H1 (cell line): ENCODE data around the gene ACTN2. TPM values are rescaled to one million over a fixed set of nuclear protein-coding genes. Genes with fewer than 3 reads are reported as not detected.

Experiments used
- CTCF ChIA-PET: fragments of 300-600 bp; sonication (Branson Sonifier 250); formaldehyde crosslinking; loops from one replicate; lab custom pipeline; 2021; ENCODE audit not compliant: partially characterized antibody; lab: Charles Lee
- POLR2A ChIA-PET: fragments of 300-600 bp; sonication (Branson Sonifier 250); formaldehyde crosslinking; loops from one replicate; lab custom pipeline; 2021; ENCODE audit warnings: inconsistent platforms; ENCODE audit not compliant: partially characterized antibody; lab: Charles Lee
- DNase-seq, 2 experiments: peaks; one replicate each; pipeline versions ENCODE4 v3.0.0 to v3.0.0-alpha.2; 2010 to 2022; ENCODE audit warnings: low spot score in 2 of 2, low read depth in 1 of 2, mixed read lengths in 1 of 2
- FAIRE-seq: peaks from 2 replicates; lab custom pipeline; 2011; peaks lifted over from hg19 to GRCh38; lab: Jason Lieb, UNC
- H2AFZ ChIP-seq: 2 replicates; pipeline ENCODE4 v1.8.1; 2012; ENCODE audit warnings: low read length, inconsistent platforms
- H2AK5ac ChIP-seq: 2 replicates; pipeline ENCODE4 v1.6.1; 2013; ENCODE audit warnings: low read depth, low read length
- H2BK120ac ChIP-seq: replicated peaks from 2 replicates; pipeline ENCODE3; 2013; ENCODE audit warnings: low read depth, low read length, inconsistent platforms
- H2BK12ac ChIP-seq: 2 replicates; pipeline ENCODE4 v1.6.1; 2013; ENCODE audit warnings: low read depth, low read length
- H2BK15ac ChIP-seq: 2 replicates; pipeline ENCODE4 v1.6.1; 2013; ENCODE audit warnings: low read length
- H2BK20ac ChIP-seq: 2 replicates; pipeline ENCODE4 v1.6.1; 2013; ENCODE audit warnings: low read length
- H2BK5ac ChIP-seq: 2 replicates; pipeline ENCODE4 v1.6.1; 2013; ENCODE audit warnings: low read depth, low read length
- H3K14ac ChIP-seq: 2 replicates; pipeline ENCODE4 v1.6.1; 2013; ENCODE audit warnings: inconsistent platforms; ENCODE audit not compliant: insufficient read length
- H3K18ac ChIP-seq: 2 replicates; pipeline ENCODE4 v1.6.1; 2013; ENCODE audit warnings: low read length; ENCODE audit errors: extremely low read depth
- H3K23ac ChIP-seq: 2 replicates; pipeline ENCODE4 v1.6.1; 2013; ENCODE audit warnings: inconsistent platforms; ENCODE audit not compliant: insufficient read length
- H3K23me2 ChIP-seq: 2 replicates; pipeline ENCODE4 v1.6.1; 2013; ENCODE audit warnings: low read depth, low read length
- H3K27ac ChIP-seq: 2 replicates; pipeline ENCODE4 v1.6.1; 2011; ENCODE audit warnings: low read depth, low read length, inconsistent platforms
- H3K27me3 ChIP-seq, 4 experiments: replicated peaks in 1 of 4; 1 replicate in 1 of 4; 2 replicates in 3 of 4; pipeline versions ENCODE4 v1.6.1 to v1.8.1; 2011 to 2013; ENCODE audit warnings: low read length in 3 of 4, mild to moderate bottlenecking in 3 of 4, inconsistent platforms in 2 of 4, mixed read lengths in 2 of 4, moderate library complexity in 1 of 4; ENCODE audit not compliant: control insufficient read depth in 3 of 4, insufficient read depth in 3 of 4; ENCODE audit errors: extremely low read depth in 1 of 4
- H3K36me3 ChIP-seq, 4 experiments: 2 replicates each; pipeline versions ENCODE4 v1.6.1 to v1.8.1; 2011 to 2013; ENCODE audit warnings: mild to moderate bottlenecking in 4 of 4, low read length in 3 of 4, moderate library complexity in 2 of 4, control low read depth in 1 of 4, inconsistent platforms in 1 of 4; ENCODE audit not compliant: insufficient read depth in 4 of 4, control insufficient read depth in 2 of 4
- H3K4ac ChIP-seq: replicated peaks from 2 replicates; pipeline ENCODE3; 2013; ENCODE audit warnings: low read length, low read depth, mixed read lengths, inconsistent platforms; ENCODE audit not compliant: insufficient read length
- H3K4me1 ChIP-seq, 4 experiments: replicated peaks in 1 of 4; 1 replicate in 1 of 4; 2 replicates in 3 of 4; pipeline versions ENCODE4 v1.6.1 to v1.8.1; 2011 to 2013; ENCODE audit warnings: low read length in 3 of 4, inconsistent platforms in 2 of 4, mixed read lengths in 1 of 4; ENCODE audit not compliant: insufficient read depth in 4 of 4, control insufficient read depth in 3 of 4
- H3K4me2 ChIP-seq, 2 experiments: 2 replicates each; pipeline versions ENCODE4 v1.6.1 to v1.8.1; 2011 to 2013; ENCODE audit warnings: low read depth in 2 of 2, low read length in 2 of 2, control low read depth in 1 of 2, inconsistent platforms in 1 of 2, mild to moderate bottlenecking in 1 of 2; ENCODE audit not compliant: insufficient read depth in 1 of 2
- H3K4me3 ChIP-seq, 4 experiments: fragments of 200-600, 300-600 bp in 1 of 4; sonication (generic), shearing (Covaris generic), sonication (Bioruptor Twin) in 1 of 4; 2 replicates each; pipeline versions ENCODE4 v1.5.1 to v1.8.1; 2011 to 2016; ENCODE audit warnings: low read length in 4 of 4, low read depth in 3 of 4, control low read depth in 2 of 4, inconsistent platforms in 2 of 4, mild to moderate bottlenecking in 2 of 4, mixed read lengths in 1 of 4, moderate library complexity in 1 of 4; ENCODE audit not compliant: insufficient read depth in 2 of 4; ENCODE audit errors: extremely low read depth in 1 of 4
- H3K56ac ChIP-seq: replicated peaks from 2 replicates; pipeline ENCODE3; 2013; ENCODE audit warnings: low read depth, mild to moderate bottlenecking, mixed read lengths, low read length, inconsistent platforms; ENCODE audit not compliant: insufficient read length
- H3K79me1 ChIP-seq: 2 replicates; pipeline ENCODE4 v1.6.1; 2013; ENCODE audit warnings: low read depth, low read length, control low read depth
- H3K79me2 ChIP-seq, 2 experiments: 2 replicates each; pipeline versions ENCODE4 v1.6.1 to v1.8.1; 2012 to 2013; ENCODE audit warnings: low read length in 2 of 2, mild to moderate bottlenecking in 2 of 2, inconsistent platforms in 1 of 2; ENCODE audit not compliant: insufficient read depth in 2 of 2, control insufficient read depth in 1 of 2
- H3K9ac ChIP-seq, 4 experiments: replicated peaks in 1 of 4; 1 replicate in 1 of 4; 2 replicates in 3 of 4; pipeline versions ENCODE4 v1.6.1 to v1.8.1; 2011 to 2013; ENCODE audit warnings: low read depth in 3 of 4, low read length in 3 of 4, control low read depth in 2 of 4, mild to moderate bottlenecking in 2 of 4, moderate library complexity in 2 of 4, inconsistent platforms in 1 of 4; ENCODE audit errors: extremely low read depth in 1 of 4
- H3K9me3 ChIP-seq, 2 experiments: 2 replicates each; pipeline versions ENCODE4 v1.6.1 to v1.8.1; 2012 to 2013; ENCODE audit warnings: mild to moderate bottlenecking in 2 of 2, moderate library complexity in 2 of 2, control low read depth in 1 of 2, inconsistent platforms in 1 of 2, low read depth in 1 of 2, low read length in 1 of 2, mixed read lengths in 1 of 2; ENCODE audit not compliant: insufficient read depth in 2 of 2
- H4K20me1 ChIP-seq, 2 experiments: replicated peaks in 1 of 2; 2 replicates each; pipeline versions ENCODE3 to v1.8.1; 2011 to 2013; ENCODE audit warnings: inconsistent platforms in 2 of 2, low read length in 2 of 2, mild to moderate bottlenecking in 1 of 2; ENCODE audit not compliant: insufficient read depth in 2 of 2, control insufficient read depth in 1 of 2
- H4K5ac ChIP-seq: 2 replicates; pipeline ENCODE4 v1.6.1; 2013; ENCODE audit warnings: low read length, low read depth, mixed read lengths, inconsistent platforms; ENCODE audit not compliant: insufficient read length
- H4K8ac ChIP-seq: 2 replicates; pipeline ENCODE4 v1.8.0; 2013; ENCODE audit warnings: mild to moderate bottlenecking, moderate library complexity, low read length, inconsistent platforms; ENCODE audit not compliant: insufficient read depth; ENCODE audit errors: extremely low read depth
- H4K91ac ChIP-seq: replicated peaks from 2 replicates; pipeline ENCODE3; 2013; ENCODE audit warnings: low read length, mixed read lengths, inconsistent platforms; ENCODE audit not compliant: insufficient read length
- BACH1 ChIP-seq: IDR thresholded peaks from 2 replicates; pipeline ENCODE4 v1.6.1; 2012; ENCODE audit warnings: low read length, improper control_type of control experiment
- BCL11A ChIP-seq, 2 experiments: IDR thresholded peaks; one replicate each; pipeline ENCODE4 v1.6.1; 2011; ENCODE audit warnings: low read depth in 2 of 2, low read length in 2 of 2, mild to moderate bottlenecking in 2 of 2
- BRCA1 ChIP-seq: IDR thresholded peaks from 2 replicates; pipeline ENCODE4 v1.6.1; 2012; ENCODE audit warnings: low read depth, low read length, improper control_type of control experiment
- CREB1 ChIP-seq: IDR thresholded peaks from 2 replicates; pipeline ENCODE4 v1.6.1; 2012; ENCODE audit warnings: inconsistent platforms
- FOSL1 ChIP-seq: IDR thresholded peaks from 2 replicates; pipeline ENCODE4 v1.6.1; 2011; ENCODE audit warnings: mild to moderate bottlenecking, low read depth, low read length, moderate library complexity; ENCODE audit not compliant: insufficient read depth
- JUND ChIP-seq: IDR thresholded peaks from 2 replicates; pipeline ENCODE4 v1.6.1; 2011; ENCODE audit warnings: mild to moderate bottlenecking, improper control_type of control experiment, low read length
- POLR2A ChIP-seq, 2 experiments: IDR thresholded peaks; 1 replicate in 1 of 2; 2 replicates in 1 of 2; pipeline ENCODE4 v1.6.1; 2011; ENCODE audit warnings: low read depth in 2 of 2, low read length in 2 of 2, mild to moderate bottlenecking in 2 of 2; ENCODE audit errors: control extremely low read depth in 1 of 2
- SP1 ChIP-seq: IDR thresholded peaks from 2 replicates; pipeline ENCODE4 v1.6.1; 2011; ENCODE audit warnings: low read depth, low read length
- TBP ChIP-seq: IDR thresholded peaks from 2 replicates; pipeline ENCODE4 v1.6.1; 2011; ENCODE audit warnings: low read depth, low read length, improper control_type of control experiment
- TCF12 ChIP-seq: IDR thresholded peaks from 2 replicates; pipeline ENCODE4 v1.6.1; 2011; ENCODE audit warnings: low read depth, mild to moderate bottlenecking, low read length
- TEAD4 ChIP-seq: IDR thresholded peaks from 2 replicates; pipeline ENCODE4 v1.6.1; 2012; ENCODE audit warnings: low read depth, low read length, inconsistent platforms, mixed read lengths
- WGBS, 2 experiments: shearing (Covaris generic) in 1 of 2; methylation state at CpG; one replicate each; pipeline versions ENCODE4 v1.1.6 to v1.1.7; 2013 to 2015; ENCODE audit warnings: low lambda C conversion rate in 2 of 2, mixed read lengths in 2 of 2, inconsistent platforms in 1 of 2, low coverage in 1 of 2, missing lambda C conversion rate in 1 of 2; ENCODE audit not compliant: insufficient replicate concordance in 2 of 2, insufficient coverage in 1 of 2, insufficient read length in 1 of 2; ENCODE audit errors: extremely low coverage in 1 of 2, missing lambda C conversion rate in 1 of 2; 5-methylcytosine and 5-hydroxymethylcytosine counted together
- polyA plus RNA-seq, 7 experiments: library from polyadenylated mRNA; depleted of rRNA in 3 of 7; stranded (reverse) in 5 of 7; unstranded in 2 of 7; fragments of >200 nt in 5 of 7; fragments of 200-250 nt in 2 of 7; gene quantifications; 1 replicate in 5 of 7; 2 replicates in 1 of 7; 4 replicates in 1 of 7; pipeline versions ENCODE4 v1.2.1 to v1.2.3, GENCODE V29; 2011 to 2013; ENCODE audit warnings: missing spikeins in 2 of 7, mixed read lengths in 2 of 7
- total RNA-seq: library from RNA; stranded (reverse); fragmentation: NEBNext Ultra II Directional; extraction: Animal tissue kit (Norgen Biotek cat#: 25700); gene quantifications from 2 replicates; pipeline ENCODE4 v1.2.1, GENCODE V29; 2021
- TF ChIP-seq, protein P1 (sequence below): IDR thresholded peaks from 2 replicates; pipeline ENCODE4 v1.6.1; 2012; ENCODE audit warnings: inconsistent platforms

ACTN2 gene
- total and polyA plus RNA-seq, 2 of the 8 experiments (the other 6 are each of a cell fraction or from before 2014, with no cell fraction given): 1.9 to 4.1 TPM

DNA sequence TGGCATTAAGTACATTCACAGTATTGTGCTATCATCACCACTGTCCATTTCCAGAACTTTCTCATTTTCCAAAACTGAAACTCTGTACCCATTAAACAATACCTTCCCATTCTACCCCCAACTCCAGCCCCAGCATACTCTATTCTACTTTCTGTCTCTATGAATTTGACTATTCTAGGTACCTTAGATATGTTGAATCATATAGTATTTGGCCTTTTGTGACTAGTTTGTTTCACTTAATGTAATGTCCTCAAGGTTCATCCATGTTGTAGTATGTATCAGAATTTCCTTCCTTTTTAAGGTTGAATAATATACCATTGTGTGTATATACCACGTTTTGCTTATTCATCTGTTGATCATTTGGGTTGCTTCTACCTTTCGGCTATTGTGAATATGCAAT, 120.3 kb downstream of the ACTN2 start:
- no peaks in the 10 kb centered on the region for H3K4me1 ChIP-seq
- 78% methylated on average over 2 of the region's 2 CpGs; no CpG with 5 or more reads in 1 of the 2 experiments for WGBS, 2 experiments
- H3K18ac ChIP-seq: no peak overlapping the region
- H4K8ac ChIP-seq: no peak overlapping the region
- peaks cover 2 to 4% of the 10 kb centered on the region in 2 experiments for H4K20me1 ChIP-seq
- H3K27me3 ChIP-seq: no peaks in the 10 kb centered on the region
- no peak overlapping the region for H4K5ac ChIP-seq
- H2BK15ac ChIP-seq: no peak overlapping the region
- H3K4me2 ChIP-seq: no peak overlapping the region
- DNase-seq (no peak), FAIRE-seq (no peak)
- no peaks in the 10 kb centered on the region for H3K9me3 ChIP-seq
- no peak overlapping the region for H3K9ac ChIP-seq
- no peak overlapping the region for H3K4ac ChIP-seq
- no peak overlapping the region for H2BK5ac ChIP-seq
- no peak overlapping the region for H4K91ac ChIP-seq
- ChIA-PET CTCF (no interaction called here), POLR2A (no interaction called here)
- H3K79me1 ChIP-seq: peaks cover 3% of the 10 kb centered on the region; the same call in 1 of the 2 replicates
- no peak overlapping the region for H3K56ac ChIP-seq
- no peak overlapping the region for H3K14ac ChIP-seq
- H3K36me3 ChIP-seq: peaks cover 0 to 11% (median 4%) of the 10 kb centered on the region in 4 experiments; a peak in 5 of 8 replicates
- TF ChIP-seq BACH1 (no peak), POLR2A (IDR thresholded peaks at IDR 0.05; ENCODE audit: control extremely low read depth in 1 of 2, low read depth in 2 of 2, low read length in 2 of 2) (no peak), TBP (no peak), TEAD4 (no peak), BCL11A (IDR thresholded peaks at IDR 0.05; ENCODE audit: low read depth in 2 of 2, low read length in 2 of 2) (no peak), FOSL1 (no peak), CREB1 (no peak), JUND (no peak), BRCA1 (no peak), TCF12 (no peak), SP1 (no peak)
- TF ChIP-seq, protein P1, sequence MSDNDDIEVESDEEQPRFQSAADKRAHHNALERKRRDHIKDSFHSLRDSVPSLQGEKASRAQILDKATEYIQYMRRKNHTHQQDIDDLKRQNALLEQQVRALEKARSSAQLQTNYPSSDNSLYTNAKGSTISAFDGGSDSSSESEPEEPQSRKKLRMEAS: no peak
- H2BK12ac ChIP-seq: no peak overlapping the region
- H2AK5ac ChIP-seq: no peak overlapping the region
- H2AFZ ChIP-seq: no peak overlapping the region
- H3K4me3 ChIP-seq: no peak overlapping the region
- no peak overlapping the region for H3K23ac ChIP-seq
- H3K27ac ChIP-seq: no peak overlapping the region
- H3K79me2 ChIP-seq: no peaks in the 10 kb centered on the region; a peak in 1 of 4 replicates
- no peaks in the 10 kb centered on the region for H3K23me2 ChIP-seq
- H2BK120ac ChIP-seq: no peak overlapping the region
- H2BK20ac ChIP-seq: no peak overlapping the region
